VCaP (cell line): ENCODE data around the gene MACROD2.

ENCODE experiments used
- H3K27ac ChIP-seq: fragments of 450-650 bp; 2 replicates; pipeline ENCODE4 v1.5.1; 2017
- TF ChIP-seq, protein P1 (sequence below): fragments of 450-650 bp; conservative IDR thresholded peaks from 2 replicates; pipeline ENCODE4 v1.5.1; 2017; ENCODE audit warnings: mild to moderate bottlenecking, moderate library complexity

MACROD2 gene

DNA sequence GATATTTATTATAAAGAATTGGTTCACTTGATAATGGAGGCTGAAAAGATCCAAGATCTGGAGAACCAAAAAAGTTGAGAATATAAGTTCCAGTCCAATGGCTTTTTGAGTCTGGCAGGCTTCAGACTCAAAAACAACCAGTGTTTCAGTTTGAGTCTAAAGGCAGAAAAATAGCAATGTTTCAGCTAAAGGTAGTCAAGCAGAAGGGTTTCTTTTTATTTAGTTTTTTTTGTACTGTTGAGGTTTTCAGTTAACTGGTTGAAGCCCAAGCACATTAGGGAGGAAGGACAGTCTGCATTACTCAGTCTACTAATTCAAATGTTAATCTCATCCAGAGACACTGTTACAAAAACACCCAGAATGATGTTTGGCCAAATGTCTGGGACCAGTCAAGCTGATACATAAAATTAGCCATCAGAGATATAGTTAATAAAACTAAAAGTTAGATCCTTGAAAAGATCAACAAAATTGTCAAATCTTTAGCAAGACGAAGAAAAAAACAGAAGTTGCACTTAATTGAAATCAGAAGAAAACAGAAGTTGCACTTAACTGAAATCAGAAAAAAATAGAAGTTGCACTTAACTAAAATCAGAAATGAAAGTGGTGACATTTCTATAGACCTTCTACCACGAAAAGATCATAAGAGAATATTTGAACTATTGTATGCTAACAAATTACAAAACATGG, 1322.4 kb downstream of the MACROD2 start:
- H3K27ac ChIP-seq, result no peak overlapping the region
- TF ChIP-seq, protein P1, sequence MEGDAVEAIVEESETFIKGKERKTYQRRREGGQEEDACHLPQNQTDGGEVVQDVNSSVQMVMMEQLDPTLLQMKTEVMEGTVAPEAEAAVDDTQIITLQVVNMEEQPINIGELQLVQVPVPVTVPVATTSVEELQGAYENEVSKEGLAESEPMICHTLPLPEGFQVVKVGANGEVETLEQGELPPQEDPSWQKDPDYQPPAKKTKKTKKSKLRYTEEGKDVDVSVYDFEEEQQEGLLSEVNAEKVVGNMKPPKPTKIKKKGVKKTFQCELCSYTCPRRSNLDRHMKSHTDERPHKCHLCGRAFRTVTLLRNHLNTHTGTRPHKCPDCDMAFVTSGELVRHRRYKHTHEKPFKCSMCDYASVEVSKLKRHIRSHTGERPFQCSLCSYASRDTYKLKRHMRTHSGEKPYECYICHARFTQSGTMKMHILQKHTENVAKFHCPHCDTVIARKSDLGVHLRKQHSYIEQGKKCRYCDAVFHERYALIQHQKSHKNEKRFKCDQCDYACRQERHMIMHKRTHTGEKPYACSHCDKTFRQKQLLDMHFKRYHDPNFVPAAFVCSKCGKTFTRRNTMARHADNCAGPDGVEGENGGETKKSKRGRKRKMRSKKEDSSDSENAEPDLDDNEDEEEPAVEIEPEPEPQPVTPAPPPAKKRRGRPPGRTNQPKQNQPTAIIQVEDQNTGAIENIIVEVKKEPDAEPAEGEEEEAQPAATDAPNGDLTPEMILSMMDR, result no peak

DNA sequence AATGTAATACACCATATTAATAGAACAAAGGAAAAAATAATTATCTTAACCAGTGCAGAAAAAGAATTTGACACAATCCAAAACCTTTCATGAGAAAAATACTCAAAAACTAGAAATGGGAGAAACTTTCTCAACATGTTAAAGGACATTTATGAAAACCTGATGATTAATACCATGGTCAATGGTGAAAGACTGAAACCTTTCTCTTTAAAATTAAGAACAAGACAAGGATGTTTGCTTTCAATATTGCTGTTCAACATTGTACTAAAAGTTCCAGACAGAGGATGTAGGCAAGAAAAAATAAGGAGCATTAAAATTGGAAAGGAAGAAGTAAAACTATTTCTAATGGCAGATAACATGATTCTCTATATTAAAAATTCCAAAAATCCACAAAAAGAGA, 1323.4 kb downstream of the MACROD2 start:
- no peak overlapping the region for H3K27ac ChIP-seq
- TF ChIP-seq, protein P1, result no peak

DNA sequence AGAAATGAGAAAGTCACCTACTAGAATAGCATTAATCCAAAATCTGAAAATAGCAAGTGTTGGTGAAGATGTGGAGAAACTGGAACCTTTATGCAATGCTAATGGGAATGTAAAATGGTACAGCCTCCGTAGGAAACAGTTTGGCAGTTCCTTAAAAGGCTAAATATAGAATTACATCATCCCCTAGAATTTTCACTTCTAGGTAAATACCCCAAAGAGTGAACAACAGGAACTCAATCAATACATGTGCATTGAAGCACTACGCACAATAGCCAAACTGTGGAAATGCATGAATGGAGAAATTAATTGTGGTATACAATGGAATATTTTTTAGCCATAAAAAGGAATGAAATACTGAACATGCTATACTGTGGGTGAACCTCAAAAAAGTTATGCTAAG, 1324.1 kb downstream of the MACROD2 start:
- no peak overlapping the region for H3K27ac ChIP-seq
- TF ChIP-seq, protein P1, result no peak

DNA sequence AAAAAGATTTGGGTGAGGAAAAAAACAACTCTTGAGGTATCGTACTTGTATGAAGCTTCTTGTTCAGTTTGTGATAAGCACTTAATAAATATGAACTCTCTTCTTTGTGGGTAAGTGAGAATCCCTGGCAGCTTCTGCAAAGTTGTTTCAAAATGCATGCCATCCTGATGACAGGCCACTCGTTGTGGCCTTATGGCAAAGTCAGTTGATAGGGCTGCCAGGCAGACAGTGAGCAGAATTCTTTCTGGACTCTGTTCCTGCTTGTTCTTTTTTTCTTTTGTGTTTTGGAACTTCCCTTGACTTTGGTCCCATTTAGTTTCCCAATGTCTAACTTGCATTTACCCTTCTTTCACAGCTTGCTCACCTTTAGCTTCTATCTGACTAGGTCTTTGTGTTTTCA, 1325.6 kb downstream of the MACROD2 start:
- TF ChIP-seq, protein P1, result no peak

DNA sequence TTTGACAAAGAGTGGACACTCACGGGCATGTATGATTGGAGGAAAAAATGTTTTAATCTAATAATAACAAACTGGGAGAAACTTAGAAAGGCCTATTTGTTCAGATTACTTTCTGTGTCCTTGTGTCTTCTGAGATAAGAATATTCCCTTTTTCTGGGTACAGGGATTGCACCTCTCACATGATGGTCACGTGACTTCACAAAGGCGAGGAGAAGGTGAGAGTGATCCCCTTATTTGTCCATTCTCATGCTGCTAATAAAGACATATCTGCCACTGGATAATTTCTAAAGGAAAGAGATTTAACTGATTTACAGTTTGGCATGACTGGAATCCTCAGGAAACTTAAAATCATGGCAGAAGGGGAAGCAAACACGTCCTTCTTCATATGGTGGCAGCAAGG, 1331.8 kb downstream of the MACROD2 start:
- no peak overlapping the region for H3K27ac ChIP-seq
- TF ChIP-seq, protein P1, result no peak

More for the DNA sequence above, 1325.6 kb downstream of the MACROD2 start:
- no peak overlapping the region for H3K27ac ChIP-seq

DNA sequence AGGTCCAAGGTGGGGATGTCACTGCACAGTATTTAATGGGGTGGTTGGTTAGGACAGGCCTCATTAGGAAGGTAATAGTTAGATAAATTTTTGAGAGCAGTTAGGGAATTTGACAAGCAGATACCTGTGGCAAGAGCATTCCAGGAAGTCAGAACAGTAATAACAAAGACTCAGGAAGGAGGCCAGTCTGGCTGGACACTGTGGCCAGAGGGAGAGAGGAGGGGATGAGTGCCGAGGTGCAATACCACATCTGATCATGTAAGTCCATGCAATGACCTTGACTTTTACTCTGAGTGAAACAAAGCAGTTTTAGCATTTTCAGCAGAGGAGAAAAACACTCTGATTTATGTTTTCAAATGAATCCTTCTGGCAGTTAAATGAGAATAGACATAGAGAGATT, 1332.8 kb downstream of the MACROD2 start:
- H3K27ac ChIP-seq, result no peak overlapping the region
- TF ChIP-seq, protein P1, result no peak

DNA sequence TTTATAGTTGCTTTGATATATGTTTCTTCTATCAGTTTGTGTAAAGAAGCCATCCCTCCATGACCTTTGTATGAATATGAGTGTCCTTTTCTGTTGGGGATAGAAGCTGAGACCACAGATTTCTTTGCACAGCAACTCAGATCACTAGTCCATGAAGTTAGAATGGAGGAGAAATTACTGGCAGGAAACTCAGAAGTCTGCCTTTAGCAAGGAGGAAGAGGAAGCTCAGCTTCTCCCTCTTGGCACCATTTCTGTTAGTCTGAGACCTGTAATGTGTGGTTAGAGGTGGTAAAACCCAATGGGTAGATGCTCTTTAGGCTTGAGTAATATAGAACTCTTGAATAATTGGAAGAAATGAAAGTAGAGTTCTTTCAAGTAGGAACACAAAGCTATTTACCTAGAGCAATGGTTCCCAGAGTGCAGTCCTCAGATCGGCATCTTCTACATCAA, 1337.4 kb downstream of the MACROD2 start:
- TF ChIP-seq, protein P1, result no peak
- no peak overlapping the region for H3K27ac ChIP-seq
